ENCODE data around the gene RAET1G.
"Not testable (repeated sequence)": the region's sequence is repeated elsewhere in the genome, so short reads cannot be mapped to it uniquely, and the experiment has no call there.

Gene RAET1G

GRCh38 chr6:149953934-149954327 lies 31.0 kb upstream of the RAET1G start:
- DNase-seq (ENCODE audit: low spot score) = not testable (repeated sequence)

GRCh38 chr6:149953390-149953789 lies 30.5 kb upstream of the RAET1G start:
- not testable (repeated sequence) for DNase-seq (ENCODE audit: low spot score)

- no peak for DNase-seq (ENCODE audit: low spot score)
Measured at GRCh38 chr6:149951626-149952025, 28.7 kb upstream of the RAET1G start.

GRCh38 chr6:149951096-149951495 lies 28.2 kb upstream of the RAET1G start:
- no peak for DNase-seq (ENCODE audit: low spot score)

- no peak for DNase-seq (ENCODE audit: low spot score)
Measured at GRCh38 chr6:149950423-149950822, 27.5 kb upstream of the RAET1G start.

- no peak for DNase-seq (ENCODE audit: low spot score)
Measured at GRCh38 chr6:149948616-149949015, 25.7 kb upstream of the RAET1G start.

- DNase-seq (ENCODE audit: low spot score) = no peak
Measured at GRCh38 chr6:149948011-149948410, 25.1 kb upstream of the RAET1G start.

- DNase-seq (ENCODE audit: low spot score) = not testable (repeated sequence)
Measured at GRCh38 chr6:149947533-149947932, 24.6 kb upstream of the RAET1G start.

- not testable (repeated sequence) for DNase-seq (ENCODE audit: low spot score)
Measured at GRCh38 chr6:149946631-149947030, 23.7 kb upstream of the RAET1G start.

GRCh38 chr6:149945276-149945675 lies 22.4 kb upstream of the RAET1G start:
- not testable (repeated sequence) for DNase-seq (ENCODE audit: low spot score)

GRCh38 chr6:149943321-149943720 lies 20.4 kb upstream of the RAET1G start:
- DNase-seq (ENCODE audit: low spot score) = not testable (repeated sequence)

- DNase-seq (ENCODE audit: low spot score) = no peak
Measured at GRCh38 chr6:149942461-149942829, 19.5 kb upstream of the RAET1G start.

GRCh38 chr6:149941583-149942460 lies 18.9 kb upstream of the RAET1G start, which contains the start of gene ULBP2:
TSS of gene ULBP2 (plus strand) at chr6:149942014. CDS start at chr6:149942073, 59 bp downstream.
- DNase-seq (ENCODE audit: low spot score) = peak; percentile 94

GRCh38 chr6:149940672-149940982 lies 17.7 kb upstream of the RAET1G start:
- no peak for DNase-seq (ENCODE audit: low spot score)

- DNase-seq (ENCODE audit: low spot score) = no peak
Measured at GRCh38 chr6:149939909-149940671, 17.2 kb upstream of the RAET1G start.

- DNase-seq (ENCODE audit: low spot score) = no peak
Measured at GRCh38 chr6:149939356-149939648, 16.4 kb upstream of the RAET1G start.

GRCh38 chr6:149938571-149939355 lies 15.8 kb upstream of the RAET1G start:
- peak; percentile 42 for DNase-seq (ENCODE audit: low spot score)

- DNase-seq (ENCODE audit: low spot score) = not testable (repeated sequence)
Measured at GRCh38 chr6:149938013-149938570, 15.2 kb upstream of the RAET1G start.

- no peak for DNase-seq (ENCODE audit: low spot score)
Measured at GRCh38 chr6:149936743-149937142, 13.8 kb upstream of the RAET1G start.

GRCh38 chr6:149935668-149936067 lies 12.7 kb upstream of the RAET1G start:
- no peak for DNase-seq (ENCODE audit: low spot score)

GRCh38 chr6:149935246-149935645 lies 12.3 kb upstream of the RAET1G start:
- no peak for DNase-seq (ENCODE audit: low spot score)

All from germinal center (tissue), 1 donor.